A549 (cell line): ENCODE measurements around the gene EEFSEC. TPM values are rescaled to one million over a fixed set of nuclear protein-coding genes. Genes with fewer than 3 reads are reported as not detected.

Experiments
- ATAC-seq, 2 experiments: fragments of 200-7000 bp in 1 of 2; fragments of >200 bp in 1 of 2; cut with Nextera tagmentation in 1 of 2; cut with Tn5 transposase in 1 of 2; 3 replicates each; pipeline versions ENCODE4 v1.8.0 to v1.9.1; 2018 to 2020; ENCODE audit warnings: mild to moderate bottlenecking in 1 of 2, moderate library complexity in 1 of 2
- CTCF ChIA-PET: fragments of 300-600 bp; sonication (Branson Sonifier 250); formaldehyde crosslinking; extraction: SDS; loops from one replicate; lab custom pipeline; 2021; ENCODE audit warnings: antibody characterized with exemption, inconsistent platforms; lab: Yijun Ruan, JAX
- POLR2A ChIA-PET: fragments of 350-600 bp; formaldehyde crosslinking; extraction: SDS; loops from one replicate; lab custom pipeline; 2021; ENCODE audit warnings: antibody characterized with exemption, inconsistent platforms; lab: Yijun Ruan, JAX
- DNase-seq, 2 experiments: peaks; one replicate each; pipeline versions ENCODE4 v3.0.0 to v3.0.0-alpha.2; 2011 to 2016; ENCODE audit warnings: low read depth in 1 of 2, low spot score in 1 of 2
- FAIRE-seq: peaks from 2 replicates; lab custom pipeline; 2011; peaks lifted over from hg19 to GRCh38; lab: Jason Lieb, UNC
- H3K27ac ChIP-seq, 2 experiments: fragments of >200 bp; sonication (Bioruptor Twin); formaldehyde crosslinking; 3 replicates each; pipeline ENCODE4 v1.5.1; 2016 to 2017
- H3K4me1 ChIP-seq: fragments of >200 bp; sonication (Bioruptor Twin); formaldehyde crosslinking; 3 replicates; pipeline ENCODE4 v1.6.1; 2016
- H3K4me2 ChIP-seq: fragments of >200 bp; sonication (Bioruptor Twin); formaldehyde crosslinking; 3 replicates; pipeline ENCODE4 v1.6.1; 2016
- H3K4me3 ChIP-seq: fragments of >200 bp; sonication (Bioruptor Twin); formaldehyde crosslinking; 3 replicates; pipeline ENCODE4 v1.5.1; 2016
- H3K9me3 ChIP-seq: fragments of >200 bp; sonication (Bioruptor Twin); formaldehyde crosslinking; 3 replicates; pipeline ENCODE4 v1.6.1; 2016
- CBX2 ChIP-seq: fragments of 200-600 bp; sonication (generic); IDR thresholded peaks from 2 replicates; pipeline ENCODE4 v1.6.1; 2016; ENCODE audit warnings: low read depth, mild to moderate bottlenecking, borderline replicate concordance
- CHD2 ChIP-seq: fragments of 150-350 bp; IDR thresholded peaks from 2 replicates; pipeline ENCODE4 v1.6.1; 2014; ENCODE audit warnings: low read length; ENCODE audit not compliant: partially characterized antibody
- CHD4 ChIP-seq: fragments of 200-600 bp; sonication (generic); IDR thresholded peaks from 2 replicates; pipeline ENCODE4 v1.6.1; 2016; ENCODE audit warnings: antibody characterized with exemption, mild to moderate bottlenecking, borderline replicate concordance
- CTCF ChIP-seq: fragments of >200 bp; sonication (Bioruptor Twin); formaldehyde crosslinking; IDR thresholded peaks from 3 replicates; pipeline ENCODE4 v1.5.1; 2016
- ELK1 ChIP-seq: fragments of 150-350 bp; IDR thresholded peaks from 2 replicates; pipeline ENCODE4 v1.6.1; 2014; ENCODE audit warnings: low read depth, mild to moderate bottlenecking, low read length
- EP300 ChIP-seq, 2 experiments: fragments of >200 bp; sonication (Bioruptor Twin); formaldehyde crosslinking; IDR thresholded peaks; 2 replicates in 1 of 2; 3 replicates in 1 of 2; pipeline ENCODE4 v1.6.1; 2016 to 2017
- ESRRA ChIP-seq: fragments of 150-350 bp; IDR thresholded peaks from 2 replicates; pipeline ENCODE4 v1.6.1; 2014; ENCODE audit warnings: mild to moderate bottlenecking, low read length, borderline replicate concordance
- FOSB ChIP-seq: fragments of 250-450 bp; sonication (Bioruptor Pico); IDR thresholded peaks from 2 replicates; pipeline ENCODE4 v1.5.0; 2020; ENCODE audit warnings: mild to moderate bottlenecking, moderate library complexity
- GATA3 ChIP-seq: IDR thresholded peaks from 2 replicates; pipeline ENCODE4 v1.6.1; 2012; ENCODE audit warnings: borderline replicate concordance
- HEYL ChIP-seq: fragments of 250-450 bp; sonication (Bioruptor Pico); IDR thresholded peaks from 2 replicates; pipeline ENCODE4 v1.8.0; 2021; ENCODE audit warnings: mild to moderate bottlenecking, moderate library complexity
- HMGXB4 ChIP-seq: fragments of 250-450 bp; sonication (Bioruptor Pico); IDR thresholded peaks from 2 replicates; pipeline ENCODE4 v1.5.0; 2021; ENCODE audit warnings: mild to moderate bottlenecking, moderate library complexity, borderline replicate concordance
- JUN ChIP-seq, 2 experiments: fragments of >200 bp; sonication (Bioruptor Twin); formaldehyde crosslinking; IDR thresholded peaks; 2 replicates in 1 of 2; 3 replicates in 1 of 2; pipeline ENCODE4 v1.6.1; 2016 to 2017
- JUNB ChIP-seq: fragments of >200 bp; sonication (Bioruptor Twin); formaldehyde crosslinking; IDR thresholded peaks from 2 replicates; pipeline ENCODE4 v1.6.1; 2016
- KDM1A ChIP-seq: fragments of 200-600 bp; sonication (generic); IDR thresholded peaks from 2 replicates; pipeline ENCODE4 v1.6.1; 2016; ENCODE audit warnings: low read depth, mild to moderate bottlenecking
- KDM5A ChIP-seq: fragments of 200-600 bp; sonication (generic); IDR thresholded peaks from 2 replicates; pipeline ENCODE4 v1.6.1; 2016; ENCODE audit warnings: antibody characterized with exemption, mild to moderate bottlenecking
- MAFK ChIP-seq: fragments of 450-650 bp; IDR thresholded peaks from 2 replicates; pipeline ENCODE4 v1.6.1; 2014; ENCODE audit not compliant: partially characterized antibody
- MAZ ChIP-seq: fragments of 150-350 bp; IDR thresholded peaks from 2 replicates; pipeline ENCODE4 v1.6.1; 2014; ENCODE audit warnings: antibody characterized with exemption, low read depth, low read length, borderline replicate concordance
- NFE2L2 ChIP-seq: fragments of 150-350 bp; conservative IDR thresholded peaks from 2 replicates; pipeline ENCODE4 v1.6.1; 2014; ENCODE audit warnings: low read length
- PHF8 ChIP-seq: fragments of 200-600 bp; sonication (generic); IDR thresholded peaks from 2 replicates; pipeline ENCODE4 v1.6.1; 2016; ENCODE audit warnings: low read depth, mild to moderate bottlenecking, antibody characterized with exemption, moderate library complexity, borderline replicate concordance
- POLR2A ChIP-seq: IDR thresholded peaks from 2 replicates; pipeline ENCODE4 v1.6.1; 2012; ENCODE audit warnings: mild to moderate bottlenecking, low read length
- POLR2AphosphoS2 ChIP-seq: conservative IDR thresholded peaks from 2 replicates; pipeline ENCODE4 v1.6.1; 2012; ENCODE audit warnings: low read length, improper control_type of control experiment, inconsistent platforms
- RARB ChIP-seq: fragments of 250-450 bp; sonication (Bioruptor Pico); IDR thresholded peaks from 2 replicates; pipeline ENCODE4 v1.8.0; 2021; ENCODE audit warnings: mild to moderate bottlenecking, moderate library complexity
- RNF2 ChIP-seq: fragments of 200-600 bp; sonication (generic); IDR thresholded peaks from 2 replicates; pipeline ENCODE4 v1.6.1; 2016; ENCODE audit warnings: low read depth, mild to moderate bottlenecking, antibody characterized with exemption, moderate library complexity, borderline replicate concordance
- TP53 ChIP-seq: fragments of 250-450 bp; sonication (Bioruptor Pico); IDR thresholded peaks from 2 replicates; pipeline ENCODE4 v1.5.0; 2021; ENCODE audit warnings: mild to moderate bottlenecking, moderate library complexity
- USF2 ChIP-seq: fragments of 450-650 bp; IDR thresholded peaks from 2 replicates; pipeline ENCODE4 v1.6.1; 2014; ENCODE audit warnings: antibody characterized with exemption
- ZFP36 ChIP-seq: fragments of 450-650 bp; IDR thresholded peaks from 2 replicates; pipeline ENCODE4 v1.6.1; 2014; ENCODE audit warnings: borderline replicate concordance; ENCODE audit not compliant: partially characterized antibody
- ZNF302 ChIP-seq: fragments of 250-450 bp; sonication (Bioruptor Pico); IDR thresholded peaks from 2 replicates; pipeline ENCODE4 v1.9.0; 2021; ENCODE audit warnings: inconsistent platforms, mild to moderate bottlenecking, moderate library complexity
- ZSCAN20 ChIP-seq: fragments of 250-450 bp; sonication (Bioruptor Pico); IDR thresholded peaks from 2 replicates; pipeline ENCODE4 v1.8.0; 2022; ENCODE audit warnings: mild to moderate bottlenecking, moderate library complexity
- whole genome bisulfite sequencing: methylation state at CpG from one replicate; pipeline ENCODE4 v1.1.6; 2017; ENCODE audit errors: missing lambda C conversion rate; 5-methylcytosine and 5-hydroxymethylcytosine counted together
- polyA plus RNA-seq, 4 experiments: library from polyadenylated mRNA; depleted of rRNA in 3 of 4; stranded (reverse); fragments of >200 nt; fragmentation: RNase III in 1 of 4; extraction: RNeasy Plus Mini Kit Qiagen cat#74134 plus additional on column Dnase treatment in 1 of 4; gene quantifications; 2 replicates in 3 of 4; 3 replicates in 1 of 4; pipeline ENCODE4 v1.2.3, GENCODE V29; 2011 to 2017
- TF ChIP-seq, protein P1 (sequence below): IDR thresholded peaks from 2 replicates; pipeline ENCODE4 v1.6.1; 2012

EEFSEC gene
- polyA plus RNA-seq, 2 of the 4 experiments (the other 2 are of a cell fraction) = 6.9 to 7.3 TPM

- no peak for TF ChIP-seq JUNB
Measured at GRCh38 chr3:128445357-128445756, 292.1 kb downstream of the EEFSEC start (continued).

- DNase-seq (no peak), FAIRE-seq (no peak), ATAC-seq (no peak)
- WGBS = 40% methylated on average over 1 of the region's 1 CpG
- TF ChIP-seq, protein P1, sequence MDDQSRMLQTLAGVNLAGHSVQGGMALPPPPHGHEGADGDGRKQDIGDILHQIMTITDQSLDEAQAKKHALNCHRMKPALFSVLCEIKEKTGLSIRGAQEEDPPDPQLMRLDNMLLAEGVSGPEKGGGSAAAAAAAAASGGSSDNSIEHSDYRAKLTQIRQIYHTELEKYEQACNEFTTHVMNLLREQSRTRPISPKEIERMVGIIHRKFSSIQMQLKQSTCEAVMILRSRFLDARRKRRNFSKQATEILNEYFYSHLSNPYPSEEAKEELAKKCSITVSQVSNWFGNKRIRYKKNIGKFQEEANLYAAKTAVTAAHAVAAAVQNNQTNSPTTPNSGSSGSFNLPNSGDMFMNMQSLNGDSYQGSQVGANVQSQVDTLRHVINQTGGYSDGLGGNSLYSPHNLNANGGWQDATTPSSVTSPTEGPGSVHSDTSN = no peak
- TF ChIP-seq POLR2A (no peak), NFE2L2 (no peak), ZNF302 (no peak), CTCF (no peak), ESRRA (no peak), HMGXB4 (CRISPR knock-in tag) (no peak), MAFK (no peak), ZFP36 (no peak), GATA3 (no peak), CHD2 (no peak), CHD4 (no peak), JUNB (no peak), FOSB (CRISPR knock-in tag) (no peak), MAZ (no peak), KDM1A (no peak)
- no peaks in the 10 kb centered on the region for H3K4me1 ChIP-seq
- no peak overlapping the region for H3K27ac ChIP-seq
- H3K4me3 ChIP-seq = no peak overlapping the region
- CTCF ChIA-PET = interaction anchor here (1.2 kb wide), 1 partner anchor 21 kb away, joined by 3 read pairs; no protein-coding TSS in a partner anchor
- no peak overlapping the region for H3K4me2 ChIP-seq
- no peaks in the 10 kb centered on the region for H3K9me3 ChIP-seq
- POLR2A ChIA-PET = no interaction called here
Measured at GRCh38 chr3:128446821-128447220, 293.5 kb downstream of the EEFSEC start.

DNA sequence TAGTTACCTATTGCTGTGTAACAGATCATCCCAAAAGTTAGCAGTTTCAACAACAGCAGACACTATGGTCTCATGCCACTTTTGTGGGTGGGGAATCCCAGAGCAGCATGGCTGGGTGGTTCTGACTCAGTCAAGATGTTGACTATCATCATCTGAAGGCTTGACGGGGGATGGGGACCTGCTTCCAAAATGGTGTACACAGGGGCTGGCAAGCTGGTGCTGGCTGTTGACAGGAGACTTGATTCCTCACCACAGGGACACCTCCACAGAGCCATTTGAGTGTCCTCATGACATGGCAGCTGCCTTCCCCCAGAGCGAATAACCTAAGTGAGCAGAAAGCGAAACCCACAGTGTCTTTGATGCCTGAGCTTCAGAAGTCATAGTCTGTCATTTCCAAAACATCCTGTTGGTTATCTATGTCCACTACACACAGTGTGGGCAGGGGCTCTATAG is 294.3 kb downstream of the EEFSEC start:
- Histone ChIP-seq H3K4me1 (no peaks in the 10 kb centered on the region), H3K4me3 (no peak overlapping the region), H3K9me3 (no peaks in the 10 kb centered on the region), H3K4me2 (no peak overlapping the region), H3K27ac (no peak overlapping the region)
- no peak for ATAC-seq
- ChIA-PET CTCF (no interaction called here), POLR2A (interaction anchor here (0.6 kb wide), 1 partner anchor 766 kb away, joined by 6 read pairs; no protein-coding TSS in a partner anchor)
- no peak for FAIRE-seq
- DNase-seq = no peak
- 88% methylated on average over 3 of the region's 3 CpGs for WGBS
- TF ChIP-seq ZSCAN20 (CRISPR knock-in tag) (no peak), EP300 (IDR thresholded peaks at IDR 0.05) (no peak), CBX2 (no peak), HEYL (no peak), JUN (IDR thresholded peaks at IDR 0.05) (no peak), PHF8 (no peak), KDM1A (no peak), RARB (CRISPR knock-in tag) (no peak), ELK1 (no peak), POLR2AphosphoS2 (no peak), FOSB (CRISPR knock-in tag) (no peak), USF2 (no peak), KDM5A (no peak), TP53 (CRISPR knock-in tag) (no peak), RNF2 (no peak), HMGXB4 (CRISPR knock-in tag) (no peak)
